CD14-positive monocyte (primary cell): ENCODE data around the gene AAMP. TPM values are rescaled to one million over a fixed set of nuclear protein-coding genes. Genes with fewer than 3 reads are reported as not detected.
"Not testable (repeated sequence)": the region's sequence is repeated elsewhere in the genome, so short reads cannot be mapped to it uniquely, and the experiment has no call there.

Experiments
- DNase-seq, 3 donors: peaks; one replicate each; pipeline ENCODE4 v3.0.0-alpha.2; 2011 to 2022
- H2AFZ ChIP-seq: 2 replicates; pipeline ENCODE4 v1.6.0; 2012; ENCODE audit warnings: mild to moderate bottlenecking, low read depth, low read length, inconsistent platforms; ENCODE audit not compliant: insufficient read depth, poor library complexity, severe bottlenecking
- H3K27ac ChIP-seq, 2 donors: 1 replicate in 1 of 2; 2 replicates in 1 of 2; pipeline ENCODE4 v1.5.1; 2012 to 2013; ENCODE audit warnings: low read length in 2 of 2, control low read depth in 1 of 2, inconsistent platforms in 1 of 2, low read depth in 1 of 2, mild to moderate bottlenecking in 1 of 2
- H3K27me3 ChIP-seq, 2 donors: one replicate each; pipeline versions ENCODE4 v1.6.0 to v1.6.1; 2011 to 2013; ENCODE audit warnings: low read length in 2 of 2; ENCODE audit not compliant: control insufficient read depth in 2 of 2, insufficient read depth in 2 of 2
- H3K36me3 ChIP-seq, 2 donors: replicated peaks in 1 of 2; 1 replicate in 1 of 2; 2 replicates in 1 of 2; pipeline versions ENCODE4 v1.5.1 to v1.6.1; 2012 to 2013; ENCODE audit warnings: low read length in 2 of 2, control low read depth in 1 of 2, inconsistent platforms in 1 of 2, mild to moderate bottlenecking in 1 of 2; ENCODE audit not compliant: insufficient read depth in 2 of 2, control insufficient read depth in 1 of 2
- H3K4me1 ChIP-seq, 2 donors: 1 replicate in 1 of 2; 2 replicates in 1 of 2; pipeline versions ENCODE4 v1.5.1 to v1.6.1; 2012 to 2013; ENCODE audit warnings: low read length in 2 of 2, control low read depth in 1 of 2, inconsistent platforms in 1 of 2, mild to moderate bottlenecking in 1 of 2, moderate library complexity in 1 of 2; ENCODE audit not compliant: insufficient read depth in 2 of 2, control insufficient read depth in 1 of 2
- H3K4me2 ChIP-seq: replicated peaks from 2 replicates; pipeline ENCODE3; 2012; ENCODE audit warnings: low read length, moderate library complexity, mild to moderate bottlenecking; ENCODE audit not compliant: poor library complexity, severe bottlenecking; ENCODE audit errors: extremely low read depth
- H3K4me3 ChIP-seq, 3 experiments: fragments of 200-600 bp in 1 of 3; sonication (generic) in 1 of 3; replicated peaks in 1 of 3; 1 replicate in 2 of 3; 2 replicates in 1 of 3; pipeline ENCODE4 v1.5.1; 2011 to 2013; ENCODE audit warnings: low read length in 3 of 3, mild to moderate bottlenecking in 3 of 3, control low read depth in 2 of 3, low read depth in 2 of 3, inconsistent platforms in 1 of 3, moderate library complexity in 1 of 3
- H3K79me2 ChIP-seq: 2 replicates; pipeline ENCODE4 v1.6.0; 2012; ENCODE audit warnings: mild to moderate bottlenecking, control low read depth, inconsistent platforms, low read length, moderate library complexity; ENCODE audit not compliant: insufficient read depth
- H3K9ac ChIP-seq: 2 replicates; pipeline ENCODE4 v1.6.0; 2017; ENCODE audit warnings: low read length, mild to moderate bottlenecking; ENCODE audit not compliant: insufficient read depth, poor library complexity, severe bottlenecking
- H3K9me3 ChIP-seq, 2 donors: replicated peaks in 1 of 2; 1 replicate in 1 of 2; 2 replicates in 1 of 2; pipeline versions ENCODE4 v1.5.1 to v1.6.1; 2012 to 2013; ENCODE audit warnings: low read length in 2 of 2, control low read depth in 1 of 2; ENCODE audit not compliant: control insufficient read depth in 1 of 2, insufficient read depth in 1 of 2
- H4K20me1 ChIP-seq: 2 replicates; pipeline ENCODE4 v1.6.0; 2012; ENCODE audit warnings: mild to moderate bottlenecking, low read length, control low read depth, moderate library complexity; ENCODE audit not compliant: insufficient read depth
- H3K27ac Mint-ChIP-seq, 7 donors: one replicate each; pipeline ENCODE4 v1.8.0; 2020; ENCODE audit warnings: mild to moderate bottlenecking in 7 of 7, mixed read lengths in 7 of 7, moderate library complexity in 6 of 7, inconsistent platforms in 2 of 7
- H3K27me3 Mint-ChIP-seq, 3 donors: one replicate each; pipeline ENCODE4 v1.8.0; 2021 to 2022; ENCODE audit warnings: low read depth in 3 of 3, mild to moderate bottlenecking in 3 of 3, mixed read lengths in 3 of 3, moderate library complexity in 3 of 3, inconsistent platforms in 1 of 3
- H3K36me3 Mint-ChIP-seq, 2 donors: one replicate each; pipeline ENCODE4 v1.8.0; 2020; ENCODE audit warnings: mixed read lengths in 2 of 2, inconsistent platforms in 1 of 2, mild to moderate bottlenecking in 1 of 2
- H3K4me1 Mint-ChIP-seq: one replicate; pipeline ENCODE4 v1.8.0; 2020; ENCODE audit warnings: mild to moderate bottlenecking, mixed read lengths
- H3K4me3 Mint-ChIP-seq, 2 donors: one replicate each; pipeline ENCODE4 v1.8.0; 2020; ENCODE audit warnings: mild to moderate bottlenecking in 2 of 2, mixed read lengths in 2 of 2, moderate library complexity in 1 of 2
- H3K9me3 Mint-ChIP-seq, 7 donors: one replicate each; pipeline ENCODE4 v1.8.0; 2020 to 2022; ENCODE audit warnings: mixed read lengths in 7 of 7, mild to moderate bottlenecking in 6 of 7, moderate library complexity in 6 of 7, inconsistent platforms in 2 of 7
- WGBS: methylation state at CpG from one replicate; pipeline ENCODE4 v1.1.5; 2013; ENCODE audit warnings: missing lambda C conversion rate; ENCODE audit not compliant: insufficient coverage; 5-methylcytosine and 5-hydroxymethylcytosine counted together
- intact Hi-C, 2 donors: fragments of 100-400 bp; cut with micrococcal nuclease; formaldehyde crosslinking; loops; one replicate each; pipeline versions ENCODE4 v1.15.0 to v1.15.1; 2023
- polyA plus RNA-seq, 3 donors: library from polyadenylated mRNA; depleted of rRNA in 1 of 3; unstranded in 2 of 3; stranded (reverse) in 1 of 3; fragments of 300-500 nt in 2 of 3; fragments of >200 nt in 1 of 3; fragmentation: Illumina TruSeq in 2 of 3; gene quantifications; 1 replicate in 2 of 3; 2 replicates in 1 of 3; pipeline ENCODE4 v1.2.3, GENCODE V29; 2012 to 2021
- TF ChIP-seq, protein P1 (sequence below): fragments of 200-600 bp; IDR thresholded peaks from one replicate; pipeline ENCODE4 v1.8.0; 2022; ENCODE audit warnings: antibody characterized with exemption, mild to moderate bottlenecking

The AAMP gene
- polyA plus RNA-seq, 3 donors: 90.8 to 108 (median 98.7) TPM

DNA sequence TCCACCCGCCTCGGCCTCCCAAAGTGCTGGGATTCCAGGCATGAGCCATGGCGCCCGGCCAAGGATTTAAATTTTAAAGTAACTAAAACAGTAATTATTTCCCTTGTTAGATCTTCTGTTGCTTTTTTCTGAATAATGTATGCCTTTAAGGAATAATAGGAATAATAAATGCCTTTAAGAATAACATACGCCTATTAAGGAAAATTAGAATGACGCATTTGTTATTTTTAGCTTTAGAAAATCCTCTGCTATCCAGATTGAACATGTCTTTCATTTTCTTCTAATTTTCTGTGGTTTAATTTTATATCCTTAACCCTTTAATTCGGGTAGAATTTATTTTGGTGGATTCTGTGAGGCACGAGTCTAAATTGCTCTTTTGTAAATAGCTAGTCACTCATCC, 45.5 kb upstream of the AAMP start:
- Histone ChIP-seq H2AFZ (no peak overlapping the region), H3K9ac (no peak overlapping the region), H4K20me1 (no peaks in the 10 kb centered on the region), H3K79me2 (no peaks in the 10 kb centered on the region), H3K4me2 (no peak overlapping the region), H3K4me1 (peaks cover 72 to 83% of the 10 kb centered on the region in 2 donors), H3K27ac (peak overlapping the region in 1 of 2 donors; percentile 89), H3K36me3 (no peaks in the 10 kb centered on the region), H3K9me3 (no peaks in the 10 kb centered on the region), H3K27me3 (no peaks in the 10 kb centered on the region), H3K4me3 (peak overlapping the region in 1 of 3 experiments; percentile 33)
- DNase-seq: no peak
- TF ChIP-seq, protein P1, sequence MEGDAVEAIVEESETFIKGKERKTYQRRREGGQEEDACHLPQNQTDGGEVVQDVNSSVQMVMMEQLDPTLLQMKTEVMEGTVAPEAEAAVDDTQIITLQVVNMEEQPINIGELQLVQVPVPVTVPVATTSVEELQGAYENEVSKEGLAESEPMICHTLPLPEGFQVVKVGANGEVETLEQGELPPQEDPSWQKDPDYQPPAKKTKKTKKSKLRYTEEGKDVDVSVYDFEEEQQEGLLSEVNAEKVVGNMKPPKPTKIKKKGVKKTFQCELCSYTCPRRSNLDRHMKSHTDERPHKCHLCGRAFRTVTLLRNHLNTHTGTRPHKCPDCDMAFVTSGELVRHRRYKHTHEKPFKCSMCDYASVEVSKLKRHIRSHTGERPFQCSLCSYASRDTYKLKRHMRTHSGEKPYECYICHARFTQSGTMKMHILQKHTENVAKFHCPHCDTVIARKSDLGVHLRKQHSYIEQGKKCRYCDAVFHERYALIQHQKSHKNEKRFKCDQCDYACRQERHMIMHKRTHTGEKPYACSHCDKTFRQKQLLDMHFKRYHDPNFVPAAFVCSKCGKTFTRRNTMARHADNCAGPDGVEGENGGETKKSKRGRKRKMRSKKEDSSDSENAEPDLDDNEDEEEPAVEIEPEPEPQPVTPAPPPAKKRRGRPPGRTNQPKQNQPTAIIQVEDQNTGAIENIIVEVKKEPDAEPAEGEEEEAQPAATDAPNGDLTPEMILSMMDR: no peak
- Mint-ChIP-seq H3K9me3 (peaks cover 0 to 2% (median 0%) of the 10 kb centered on the region in 7 donors), H3K27ac (peak overlapping the region in 5 of 7 donors; percentile 74 to 99 (median 96)), H3K4me3 (no peak overlapping the region), H3K36me3 (peaks cover 3 to 6% of the 10 kb centered on the region in 2 donors), H3K27me3 (peaks cover 0 to 2% (median 0%) of the 10 kb centered on the region in 3 donors), H3K4me1 (peaks cover 77% of the 10 kb centered on the region)
- intact Hi-C loops: no loop called here
- WGBS: no CpG with 5 or more reads among the region's 8 CpGs

DNA sequence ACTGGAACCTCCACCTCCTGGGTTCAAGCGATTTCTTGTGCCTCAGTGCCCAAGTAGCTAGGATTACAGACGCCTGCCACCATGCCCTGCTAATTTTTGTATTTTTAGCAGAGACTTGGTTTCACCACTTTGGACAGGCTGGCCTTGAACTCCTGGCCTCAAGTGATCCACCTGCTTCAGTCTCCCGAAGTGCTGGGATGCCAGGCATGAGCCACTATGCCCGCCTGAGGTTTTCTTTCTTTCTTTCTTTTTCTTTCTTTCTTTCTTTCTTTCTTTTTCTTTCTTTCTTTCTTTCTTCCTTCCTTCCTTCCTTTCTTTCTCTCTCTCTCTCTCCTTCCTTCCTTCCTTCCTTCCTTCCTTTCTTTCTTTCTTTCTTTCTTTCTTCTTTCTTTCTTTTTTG, 44.8 kb upstream of the AAMP start:
- H3K9me3 Mint-ChIP-seq, H3K4me3 ChIP-seq, H3K27me3 Mint-ChIP-seq, H3K9ac ChIP-seq, H3K27me3 ChIP-seq, intact Hi-C loops, H3K4me3 Mint-ChIP-seq, H3K36me3 ChIP-seq, H3K4me2 ChIP-seq, H2AFZ ChIP-seq, H3K9me3 ChIP-seq, H4K20me1 ChIP-seq, H3K79me2 ChIP-seq, H3K36me3 Mint-ChIP-seq, DNase-seq: not testable (repeated sequence)
- 100% methylated on average over 4 of the region's 4 CpGs for WGBS
- peak overlapping the region; percentile 20 to 80 (median 65) for H3K27ac Mint-ChIP-seq
- H3K4me1 ChIP-seq: peaks cover 65 to 77% of the 10 kb centered on the region in 2 donors
- peaks cover 71% of the 10 kb centered on the region for H3K4me1 Mint-ChIP-seq
- H3K27ac ChIP-seq: peak overlapping the region in 1 of 2 donors; percentile 45
